ENCODE data around the gene LMTK3.

The LMTK3 gene

DNA sequence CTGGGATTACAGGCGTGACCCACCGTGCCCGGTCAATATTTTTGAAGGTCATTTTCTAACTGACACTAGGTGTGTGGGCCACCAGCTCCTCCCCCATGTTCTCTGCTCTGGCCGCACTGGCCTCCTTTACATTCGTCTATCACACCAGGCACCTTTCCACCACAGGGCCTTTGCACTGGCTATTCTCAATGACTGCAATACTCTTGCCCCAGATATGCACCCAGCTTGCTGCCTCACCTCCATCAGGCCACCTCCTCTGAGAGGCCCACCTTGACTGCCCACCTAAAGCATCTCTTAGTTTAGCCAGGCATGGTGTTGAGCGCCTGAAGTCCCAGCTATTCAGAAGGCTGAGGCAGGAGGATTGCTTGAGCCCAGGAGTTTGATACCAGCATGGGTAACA is 30.2 kb upstream of the LMTK3 start:
- no peak for ATAC-seq
- TF ChIP-seq SNAI2 (CRISPR knock-in tag; IDR thresholded peaks at IDR 0.05) (no peak), PPARA (CRISPR knock-in tag; IDR thresholded peaks at IDR 0.05; ENCODE audit: borderline replicate concordance) (no peak), ZNF8 (CRISPR knock-in tag; IDR thresholded peaks at IDR 0.05) (no peak), ARNTL (CRISPR knock-in tag; IDR thresholded peaks at IDR 0.05; ENCODE audit: borderline replicate concordance, low read depth) (no peak), ZNF565 (CRISPR knock-in tag; conservative IDR thresholded peaks at IDR 0.05; ENCODE audit: low read depth) (no peak), ZC3H10 (CRISPR knock-in tag; IDR thresholded peaks at IDR 0.05) (no peak), ZNF70 (CRISPR knock-in tag; IDR thresholded peaks at IDR 0.05) (no peak), GLIS3 (CRISPR knock-in tag; IDR thresholded peaks at IDR 0.05) (no peak), TCF4 (CRISPR knock-in tag; IDR thresholded peaks at IDR 0.05; ENCODE audit: borderline replicate concordance) (no peak)
- TF ChIP-seq, protein P1, sequence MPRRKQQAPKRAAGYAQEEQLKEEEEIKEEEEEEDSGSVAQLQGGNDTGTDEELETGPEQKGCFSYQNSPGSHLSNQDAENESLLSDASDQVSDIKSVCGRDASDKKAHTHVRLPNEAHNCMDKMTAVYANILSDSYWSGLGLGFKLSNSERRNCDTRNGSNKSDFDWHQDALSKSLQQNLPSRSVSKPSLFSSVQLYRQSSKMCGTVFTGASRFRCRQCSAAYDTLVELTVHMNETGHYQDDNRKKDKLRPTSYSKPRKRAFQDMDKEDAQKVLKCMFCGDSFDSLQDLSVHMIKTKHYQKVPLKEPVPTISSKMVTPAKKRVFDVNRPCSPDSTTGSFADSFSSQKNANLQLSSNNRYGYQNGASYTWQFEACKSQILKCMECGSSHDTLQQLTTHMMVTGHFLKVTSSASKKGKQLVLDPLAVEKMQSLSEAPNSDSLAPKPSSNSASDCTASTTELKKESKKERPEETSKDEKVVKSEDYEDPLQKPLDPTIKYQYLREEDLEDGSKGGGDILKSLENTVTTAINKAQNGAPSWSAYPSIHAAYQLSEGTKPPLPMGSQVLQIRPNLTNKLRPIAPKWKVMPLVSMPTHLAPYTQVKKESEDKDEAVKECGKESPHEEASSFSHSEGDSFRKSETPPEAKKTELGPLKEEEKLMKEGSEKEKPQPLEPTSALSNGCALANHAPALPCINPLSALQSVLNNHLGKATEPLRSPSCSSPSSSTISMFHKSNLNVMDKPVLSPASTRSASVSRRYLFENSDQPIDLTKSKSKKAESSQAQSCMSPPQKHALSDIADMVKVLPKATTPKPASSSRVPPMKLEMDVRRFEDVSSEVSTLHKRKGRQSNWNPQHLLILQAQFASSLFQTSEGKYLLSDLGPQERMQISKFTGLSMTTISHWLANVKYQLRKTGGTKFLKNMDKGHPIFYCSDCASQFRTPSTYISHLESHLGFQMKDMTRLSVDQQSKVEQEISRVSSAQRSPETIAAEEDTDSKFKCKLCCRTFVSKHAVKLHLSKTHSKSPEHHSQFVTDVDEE (CRISPR knock-in tag; IDR thresholded peaks at IDR 0.05), result no peak

DNA sequence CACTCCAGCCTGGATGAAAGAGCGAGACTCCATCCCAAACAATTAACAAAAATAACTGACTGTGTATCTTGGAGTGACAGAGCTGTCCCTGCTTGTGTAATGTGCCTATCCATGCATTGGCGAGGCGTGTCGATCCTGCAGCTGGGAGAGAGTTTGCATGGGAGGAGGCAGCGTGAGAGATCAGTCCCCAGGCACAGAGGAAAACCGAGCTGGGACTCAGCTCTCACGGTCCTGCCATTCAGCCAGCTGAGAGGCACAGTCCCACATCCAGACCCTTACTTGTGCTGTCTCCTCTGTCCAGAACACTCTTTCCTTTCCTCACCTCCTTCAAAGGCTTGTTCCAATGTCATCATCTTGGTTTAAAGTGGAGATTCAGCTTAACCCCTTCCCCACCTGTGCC is 28.5 kb upstream of the LMTK3 start:
- TF ChIP-seq RARB (CRISPR knock-in tag; IDR thresholded peaks at IDR 0.05), result no peak
- no peak for TF ChIP-seq ZC3H10 (CRISPR knock-in tag; IDR thresholded peaks at IDR 0.05)
- TF ChIP-seq, protein P2, sequence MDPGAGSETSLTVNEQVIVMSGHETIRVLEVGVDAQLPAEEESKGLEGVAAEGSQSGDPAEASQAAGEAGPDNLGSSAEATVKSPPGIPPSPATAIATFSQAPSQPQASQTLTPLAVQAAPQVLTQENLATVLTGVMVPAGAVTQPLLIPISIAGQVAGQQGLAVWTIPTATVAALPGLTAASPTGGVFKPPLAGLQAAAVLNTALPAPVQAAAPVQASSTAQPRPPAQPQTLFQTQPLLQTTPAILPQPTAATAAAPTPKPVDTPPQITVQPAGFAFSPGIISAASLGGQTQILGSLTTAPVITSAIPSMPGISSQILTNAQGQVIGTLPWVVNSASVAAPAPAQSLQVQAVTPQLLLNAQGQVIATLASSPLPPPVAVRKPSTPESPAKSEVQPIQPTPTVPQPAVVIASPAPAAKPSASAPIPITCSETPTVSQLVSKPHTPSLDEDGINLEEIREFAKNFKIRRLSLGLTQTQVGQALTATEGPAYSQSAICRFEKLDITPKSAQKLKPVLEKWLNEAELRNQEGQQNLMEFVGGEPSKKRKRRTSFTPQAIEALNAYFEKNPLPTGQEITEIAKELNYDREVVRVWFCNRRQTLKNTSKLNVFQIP (CRISPR knock-in tag; IDR thresholded peaks at IDR 0.05; ENCODE audit: borderline replicate concordance, low read depth), result no peak
- no peak for TF ChIP-seq ZFP30 (CRISPR knock-in tag; IDR thresholded peaks at IDR 0.05)
- TF ChIP-seq, protein P1 (CRISPR knock-in tag; IDR thresholded peaks at IDR 0.05), result no peak
- no peak for TF ChIP-seq BACH2 (CRISPR knock-in tag; IDR thresholded peaks at IDR 0.05; ENCODE audit: borderline replicate concordance)
- no peak for TF ChIP-seq CSDC2 (CRISPR knock-in tag; IDR thresholded peaks at IDR 0.05)
- TF ChIP-seq ZNF8 (CRISPR knock-in tag; IDR thresholded peaks at IDR 0.05), result no peak
- TF ChIP-seq, protein P3, sequence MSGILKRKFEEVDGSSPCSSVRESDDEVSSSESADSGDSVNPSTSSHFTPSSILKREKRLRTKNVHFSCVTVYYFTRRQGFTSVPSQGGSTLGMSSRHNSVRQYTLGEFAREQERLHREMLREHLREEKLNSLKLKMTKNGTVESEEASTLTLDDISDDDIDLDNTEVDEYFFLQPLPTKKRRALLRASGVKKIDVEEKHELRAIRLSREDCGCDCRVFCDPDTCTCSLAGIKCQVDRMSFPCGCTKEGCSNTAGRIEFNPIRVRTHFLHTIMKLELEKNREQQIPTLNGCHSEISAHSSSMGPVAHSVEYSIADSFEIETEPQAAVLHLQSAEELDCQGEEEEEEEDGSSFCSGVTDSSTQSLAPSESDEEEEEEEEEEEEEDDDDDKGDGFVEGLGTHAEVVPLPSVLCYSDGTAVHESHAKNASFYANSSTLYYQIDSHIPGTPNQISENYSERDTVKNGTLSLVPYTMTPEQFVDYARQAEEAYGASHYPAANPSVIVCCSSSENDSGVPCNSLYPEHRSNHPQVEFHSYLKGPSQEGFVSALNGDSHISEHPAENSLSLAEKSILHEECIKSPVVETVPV (CRISPR knock-in tag; IDR thresholded peaks at IDR 0.05), result no peak
- TF ChIP-seq TCF4 (CRISPR knock-in tag; IDR thresholded peaks at IDR 0.05; ENCODE audit: borderline replicate concordance), result no peak
- no peak for TF ChIP-seq ZFP3 (CRISPR knock-in tag; IDR thresholded peaks at IDR 0.05)
- TF ChIP-seq, protein P4, sequence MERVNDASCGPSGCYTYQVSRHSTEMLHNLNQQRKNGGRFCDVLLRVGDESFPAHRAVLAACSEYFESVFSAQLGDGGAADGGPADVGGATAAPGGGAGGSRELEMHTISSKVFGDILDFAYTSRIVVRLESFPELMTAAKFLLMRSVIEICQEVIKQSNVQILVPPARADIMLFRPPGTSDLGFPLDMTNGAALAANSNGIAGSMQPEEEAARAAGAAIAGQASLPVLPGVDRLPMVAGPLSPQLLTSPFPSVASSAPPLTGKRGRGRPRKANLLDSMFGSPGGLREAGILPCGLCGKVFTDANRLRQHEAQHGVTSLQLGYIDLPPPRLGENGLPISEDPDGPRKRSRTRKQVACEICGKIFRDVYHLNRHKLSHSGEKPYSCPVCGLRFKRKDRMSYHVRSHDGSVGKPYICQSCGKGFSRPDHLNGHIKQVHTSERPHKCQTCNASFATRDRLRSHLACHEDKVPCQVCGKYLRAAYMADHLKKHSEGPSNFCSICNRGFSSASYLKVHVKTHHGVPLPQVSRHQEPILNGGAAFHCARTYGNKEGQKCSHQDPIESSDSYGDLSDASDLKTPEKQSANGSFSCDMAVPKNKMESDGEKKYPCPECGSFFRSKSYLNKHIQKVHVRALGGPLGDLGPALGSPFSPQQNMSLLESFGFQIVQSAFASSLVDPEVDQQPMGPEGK (CRISPR knock-in tag; IDR thresholded peaks at IDR 0.05; ENCODE audit: borderline replicate concordance), result no peak
- TF ChIP-seq ESRRG (CRISPR knock-in tag; IDR thresholded peaks at IDR 0.05), result no peak
- ATAC-seq, result peak; percentile 27; the same call in 2 of the 3 replicates

DNA sequence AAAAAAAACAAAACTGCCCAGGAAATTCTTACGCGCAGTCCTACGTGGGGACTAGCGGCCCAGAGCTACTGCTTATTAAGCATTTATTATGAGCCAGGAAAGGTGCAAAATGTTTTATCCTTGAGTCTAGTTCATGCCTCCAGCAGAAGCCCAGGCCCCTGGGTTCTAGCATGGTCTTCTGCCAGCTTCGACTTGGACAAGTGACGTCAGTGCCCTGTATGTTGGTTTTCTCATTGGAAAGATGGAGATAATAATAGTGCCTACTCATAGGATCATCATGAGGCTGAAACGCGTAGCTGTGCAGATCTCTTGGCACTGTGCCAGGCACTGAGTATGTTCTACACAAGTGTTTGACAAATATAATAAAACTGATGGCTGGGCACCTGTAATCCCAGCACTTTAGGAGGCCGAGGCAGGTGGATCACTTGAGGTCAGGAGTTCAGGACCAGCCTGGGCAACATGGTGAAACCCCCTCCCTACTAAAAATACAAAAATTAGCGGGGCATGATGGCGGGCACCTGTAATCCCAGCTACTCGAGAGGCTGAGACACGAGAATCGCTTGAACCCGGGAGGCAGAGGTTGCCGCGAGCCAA is 28.0 kb upstream of the LMTK3 start:
- ATAC-seq, result peak; percentile 81
- TF ChIP-seq CSDC2 (CRISPR knock-in tag; IDR thresholded peaks at IDR 0.05) (no peak), ZC3H10 (CRISPR knock-in tag; IDR thresholded peaks at IDR 0.05) (no peak), SNAI2 (CRISPR knock-in tag; IDR thresholded peaks at IDR 0.05) (no peak), ZFP3 (CRISPR knock-in tag; IDR thresholded peaks at IDR 0.05) (no peak), ARNTL (CRISPR knock-in tag; IDR thresholded peaks at IDR 0.05; ENCODE audit: borderline replicate concordance, low read depth) (no peak), RARB (CRISPR knock-in tag; IDR thresholded peaks at IDR 0.05) (no peak), ZNF70 (CRISPR knock-in tag; IDR thresholded peaks at IDR 0.05) (no peak), ISL1 (CRISPR knock-in tag; IDR thresholded peaks at IDR 0.05) (no peak)
- TF ChIP-seq, protein P4 (CRISPR knock-in tag; IDR thresholded peaks at IDR 0.05; ENCODE audit: borderline replicate concordance), result no peak
- TF ChIP-seq, protein P3 (CRISPR knock-in tag; IDR thresholded peaks at IDR 0.05), result no peak
- TF ChIP-seq, protein P2 (CRISPR knock-in tag; IDR thresholded peaks at IDR 0.05; ENCODE audit: borderline replicate concordance, low read depth), result no peak

All from SK-N-SH treated with all-trans-retinoic acid at 6 μM for 48 hours (cell line).